SK-N-SH treated with all-trans-retinoic acid at 6 μM for 48 hours (cell line): ENCODE data around the gene JMJD8.
A peak's percentile ranks its signal among the peaks of the same experiment; 100 is the strongest.

Source experiments
- ATAC-seq: fragments of 200-7000 bp; cut with Tn5 transposase; 3 replicates; pipeline ENCODE4 v1.9.1; 2020; ENCODE audit warnings: mild to moderate bottlenecking, moderate library complexity
- ARNTL ChIP-seq: fragments of 450-650 bp; formaldehyde crosslinking; IDR thresholded peaks from 2 replicates; pipeline ENCODE4 v1.5.0; 2020; ENCODE audit warnings: low read depth, mild to moderate bottlenecking, moderate library complexity, borderline replicate concordance
- BACH2 ChIP-seq: fragments of 250-450 bp; sonication (Bioruptor Pico); IDR thresholded peaks from 2 replicates; pipeline ENCODE4 v1.9.0; 2021; ENCODE audit warnings: mild to moderate bottlenecking, borderline replicate concordance
- CREB5 ChIP-seq: fragments of 250-450 bp; sonication (Bioruptor Pico); IDR thresholded peaks from 2 replicates; pipeline ENCODE4 v1.5.1; 2020; ENCODE audit warnings: low read depth, mild to moderate bottlenecking, moderate library complexity
- CSDC2 ChIP-seq: fragments of 250-450 bp; sonication (Bioruptor Pico); IDR thresholded peaks from 2 replicates; pipeline ENCODE4 v1.5.0; 2020; ENCODE audit warnings: mild to moderate bottlenecking, moderate library complexity
- ESRRG ChIP-seq: fragments of 250-450 bp; sonication (Bioruptor Pico); IDR thresholded peaks from 2 replicates; pipeline ENCODE4 v1.6.1; 2021; ENCODE audit warnings: mild to moderate bottlenecking
- GLIS3 ChIP-seq: fragments of 250-450 bp; sonication (Bioruptor Pico); IDR thresholded peaks from 2 replicates; pipeline ENCODE4 v1.5.0; 2020; ENCODE audit warnings: mild to moderate bottlenecking, moderate library complexity
- ISL1 ChIP-seq: fragments of 250-450 bp; sonication (Bioruptor Pico); IDR thresholded peaks from 2 replicates; pipeline ENCODE4 v2.1.2; 2022; ENCODE audit warnings: mild to moderate bottlenecking, moderate library complexity
- OSR1 ChIP-seq: fragments of 250-450 bp; sonication (Bioruptor Pico); IDR thresholded peaks from 2 replicates; pipeline ENCODE4 v1.8.0; 2022; ENCODE audit warnings: moderate library complexity, mild to moderate bottlenecking, inconsistent platforms
- PPARA ChIP-seq: fragments of 250-450 bp; sonication (Bioruptor Pico); IDR thresholded peaks from 2 replicates; pipeline ENCODE4 v1.5.0; 2020; ENCODE audit warnings: mild to moderate bottlenecking, borderline replicate concordance
- RARB ChIP-seq: fragments of 250-450 bp; sonication (Bioruptor Pico); IDR thresholded peaks from 2 replicates; pipeline ENCODE4 v1.8.0; 2021; ENCODE audit warnings: mild to moderate bottlenecking, moderate library complexity
- SNAI2 ChIP-seq: fragments of 250-450 bp; sonication (Bioruptor Pico); IDR thresholded peaks from 2 replicates; pipeline ENCODE4 v1.5.0; 2020; ENCODE audit warnings: mild to moderate bottlenecking, moderate library complexity
- TCF4 ChIP-seq: fragments of 250-450 bp; sonication (Bioruptor Pico); IDR thresholded peaks from 2 replicates; pipeline ENCODE4 v1.8.0; 2021; ENCODE audit warnings: mild to moderate bottlenecking, moderate library complexity, borderline replicate concordance
- TSHZ2 ChIP-seq: fragments of 250-450 bp; sonication (Bioruptor Pico); IDR thresholded peaks from 2 replicates; pipeline ENCODE4 v1.5.0; 2020; ENCODE audit warnings: mild to moderate bottlenecking, moderate library complexity
- ZFP3 ChIP-seq: fragments of 250-450 bp; sonication (Bioruptor Pico); IDR thresholded peaks from 2 replicates; pipeline ENCODE4 v1.5.0; 2020; ENCODE audit warnings: mild to moderate bottlenecking, moderate library complexity
- ZFP30 ChIP-seq: fragments of 450-650 bp; formaldehyde crosslinking; IDR thresholded peaks from 2 replicates; pipeline ENCODE4 v1.5.0; 2022; ENCODE audit warnings: mild to moderate bottlenecking, moderate library complexity
- ZNF565 ChIP-seq: fragments of 450-650 bp; formaldehyde crosslinking; conservative IDR thresholded peaks from 2 replicates; pipeline ENCODE4 v1.5.0; 2020; ENCODE audit warnings: low read depth, mild to moderate bottlenecking, moderate library complexity
- ZNF70 ChIP-seq: fragments of 450-650 bp; formaldehyde crosslinking; IDR thresholded peaks from 2 replicates; pipeline ENCODE4 v1.5.0; 2020; ENCODE audit warnings: mild to moderate bottlenecking, moderate library complexity
- TF ChIP-seq, protein P1 (sequence below): fragments of 250-450 bp; sonication (Bioruptor Pico); IDR thresholded peaks from 2 replicates; pipeline ENCODE4 v1.8.0; 2020; ENCODE audit warnings: mild to moderate bottlenecking, moderate library complexity, borderline replicate concordance
- TF ChIP-seq, protein P2 (sequence below): fragments of 250-450 bp; sonication (Bioruptor Pico); IDR thresholded peaks from 2 replicates; pipeline ENCODE4 v1.5.1; 2021; ENCODE audit warnings: mild to moderate bottlenecking, moderate library complexity
- TF ChIP-seq, protein P3 (sequence below): fragments of 250-450 bp; sonication (Bioruptor Pico); IDR thresholded peaks from 2 replicates; pipeline ENCODE4 v1.8.0; 2021; ENCODE audit warnings: low read depth, mild to moderate bottlenecking, moderate library complexity, borderline replicate concordance

JMJD8 gene

GRCh38 chr16:719815-720446, 35.8 kb upstream of the JMJD8 start:
- TF ChIP-seq ESRRG (CRISPR knock-in tag): no peak
- TF ChIP-seq ZFP3 (CRISPR knock-in tag): no peak
- no peak for TF ChIP-seq TCF4 (CRISPR knock-in tag)
- peak; percentile 55; the same call in 1 of the 2 replicates for TF ChIP-seq GLIS3 (CRISPR knock-in tag)
- no peak for TF ChIP-seq OSR1 (CRISPR knock-in tag)
- TF ChIP-seq, all 23 proteins: peak for 1
- peak; percentile 11 for ATAC-seq

- TF ChIP-seq RARB (CRISPR knock-in tag) (no peak), GLIS3 (CRISPR knock-in tag) (no peak)
- TF ChIP-seq, protein P1, sequence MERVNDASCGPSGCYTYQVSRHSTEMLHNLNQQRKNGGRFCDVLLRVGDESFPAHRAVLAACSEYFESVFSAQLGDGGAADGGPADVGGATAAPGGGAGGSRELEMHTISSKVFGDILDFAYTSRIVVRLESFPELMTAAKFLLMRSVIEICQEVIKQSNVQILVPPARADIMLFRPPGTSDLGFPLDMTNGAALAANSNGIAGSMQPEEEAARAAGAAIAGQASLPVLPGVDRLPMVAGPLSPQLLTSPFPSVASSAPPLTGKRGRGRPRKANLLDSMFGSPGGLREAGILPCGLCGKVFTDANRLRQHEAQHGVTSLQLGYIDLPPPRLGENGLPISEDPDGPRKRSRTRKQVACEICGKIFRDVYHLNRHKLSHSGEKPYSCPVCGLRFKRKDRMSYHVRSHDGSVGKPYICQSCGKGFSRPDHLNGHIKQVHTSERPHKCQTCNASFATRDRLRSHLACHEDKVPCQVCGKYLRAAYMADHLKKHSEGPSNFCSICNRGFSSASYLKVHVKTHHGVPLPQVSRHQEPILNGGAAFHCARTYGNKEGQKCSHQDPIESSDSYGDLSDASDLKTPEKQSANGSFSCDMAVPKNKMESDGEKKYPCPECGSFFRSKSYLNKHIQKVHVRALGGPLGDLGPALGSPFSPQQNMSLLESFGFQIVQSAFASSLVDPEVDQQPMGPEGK (CRISPR knock-in tag): no peak
- TF ChIP-seq, all 23 proteins: peak for 0
- ATAC-seq: no peak
Measured at GRCh38 chr16:718922-719321, 34.8 kb upstream of the JMJD8 start.

GRCh38 chr16:718389-718788, 34.3 kb upstream of the JMJD8 start:
- ATAC-seq: no peak
- TF ChIP-seq, protein P2, sequence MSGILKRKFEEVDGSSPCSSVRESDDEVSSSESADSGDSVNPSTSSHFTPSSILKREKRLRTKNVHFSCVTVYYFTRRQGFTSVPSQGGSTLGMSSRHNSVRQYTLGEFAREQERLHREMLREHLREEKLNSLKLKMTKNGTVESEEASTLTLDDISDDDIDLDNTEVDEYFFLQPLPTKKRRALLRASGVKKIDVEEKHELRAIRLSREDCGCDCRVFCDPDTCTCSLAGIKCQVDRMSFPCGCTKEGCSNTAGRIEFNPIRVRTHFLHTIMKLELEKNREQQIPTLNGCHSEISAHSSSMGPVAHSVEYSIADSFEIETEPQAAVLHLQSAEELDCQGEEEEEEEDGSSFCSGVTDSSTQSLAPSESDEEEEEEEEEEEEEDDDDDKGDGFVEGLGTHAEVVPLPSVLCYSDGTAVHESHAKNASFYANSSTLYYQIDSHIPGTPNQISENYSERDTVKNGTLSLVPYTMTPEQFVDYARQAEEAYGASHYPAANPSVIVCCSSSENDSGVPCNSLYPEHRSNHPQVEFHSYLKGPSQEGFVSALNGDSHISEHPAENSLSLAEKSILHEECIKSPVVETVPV (CRISPR knock-in tag): no peak
- TF ChIP-seq ZNF565 (CRISPR knock-in tag) (no peak), PPARA (CRISPR knock-in tag) (no peak)

GRCh38 chr16:717450-718245, 33.5 kb upstream of the JMJD8 start:
- no peak for TF ChIP-seq OSR1 (CRISPR knock-in tag)
- TF ChIP-seq, protein P2 (CRISPR knock-in tag): no peak
- TF ChIP-seq BACH2 (CRISPR knock-in tag): no peak
- no peak for TF ChIP-seq ARNTL (CRISPR knock-in tag)
- TF ChIP-seq, protein P1 (CRISPR knock-in tag): no peak
- no peak for TF ChIP-seq ZNF565 (CRISPR knock-in tag)
- no peak for TF ChIP-seq SNAI2 (CRISPR knock-in tag)
- no peak for TF ChIP-seq PPARA (CRISPR knock-in tag)
- no peak for TF ChIP-seq TSHZ2 (CRISPR knock-in tag)
- TF ChIP-seq, protein P3, sequence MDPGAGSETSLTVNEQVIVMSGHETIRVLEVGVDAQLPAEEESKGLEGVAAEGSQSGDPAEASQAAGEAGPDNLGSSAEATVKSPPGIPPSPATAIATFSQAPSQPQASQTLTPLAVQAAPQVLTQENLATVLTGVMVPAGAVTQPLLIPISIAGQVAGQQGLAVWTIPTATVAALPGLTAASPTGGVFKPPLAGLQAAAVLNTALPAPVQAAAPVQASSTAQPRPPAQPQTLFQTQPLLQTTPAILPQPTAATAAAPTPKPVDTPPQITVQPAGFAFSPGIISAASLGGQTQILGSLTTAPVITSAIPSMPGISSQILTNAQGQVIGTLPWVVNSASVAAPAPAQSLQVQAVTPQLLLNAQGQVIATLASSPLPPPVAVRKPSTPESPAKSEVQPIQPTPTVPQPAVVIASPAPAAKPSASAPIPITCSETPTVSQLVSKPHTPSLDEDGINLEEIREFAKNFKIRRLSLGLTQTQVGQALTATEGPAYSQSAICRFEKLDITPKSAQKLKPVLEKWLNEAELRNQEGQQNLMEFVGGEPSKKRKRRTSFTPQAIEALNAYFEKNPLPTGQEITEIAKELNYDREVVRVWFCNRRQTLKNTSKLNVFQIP (CRISPR knock-in tag): no peak
- TF ChIP-seq ZFP3 (CRISPR knock-in tag): no peak
- no peak for TF ChIP-seq CSDC2
- TF ChIP-seq GLIS3 (CRISPR knock-in tag): no peak
- no peak for TF ChIP-seq CREB5
- TF ChIP-seq ZNF70 (CRISPR knock-in tag): no peak
- no peak for TF ChIP-seq ZFP30
- TF ChIP-seq ISL1 (CRISPR knock-in tag): no peak
- no peak for TF ChIP-seq RARB (CRISPR knock-in tag)
- no peak for ATAC-seq
